Esophagus squamous epithelium (tissue), 5 donors: ENCODE measurements around the gene ADAMTS5. TPM values are rescaled to one million over a fixed set of nuclear protein-coding genes. Genes with fewer than 3 reads are reported as not detected.

Experiments used
- DNase-seq: peaks from one replicate; lab custom pipeline; 2025; lab: John Stamatoyannopoulos, UW
- H3K27ac ChIP-seq, 4 donors: fragments of 200-600 bp; sonication (generic); one replicate each; pipeline ENCODE4 v1.5.1; 2016 to 2019; ENCODE audit warnings: mild to moderate bottlenecking in 1 of 4
- H3K27me3 ChIP-seq, 4 donors: fragments of 200-600 bp; sonication (generic); 1 replicate in 3 of 4; 2 replicates in 1 of 4; pipeline versions ENCODE4 v1.5.1 to v1.6.0; 2017 to 2021; ENCODE audit warnings: antibody characterized with exemption in 1 of 4
- H3K36me3 ChIP-seq, 3 donors: fragments of 200-600 bp; sonication (generic); one replicate each; pipeline ENCODE4 v1.5.1; 2016 to 2019
- H3K4me1 ChIP-seq, 3 donors: fragments of 200-600 bp; sonication (generic); one replicate each; pipeline ENCODE4 v1.5.1; 2017 to 2019
- H3K4me3 ChIP-seq, 4 donors: fragments of 200-600 bp; sonication (generic); 1 replicate in 3 of 4; 2 replicates in 1 of 4; pipeline ENCODE4 v1.5.1; 2016 to 2019; ENCODE audit warnings: mild to moderate bottlenecking in 2 of 4, moderate library complexity in 1 of 4
- H3K9me3 ChIP-seq, 3 donors: fragments of 200-600 bp; sonication (generic); one replicate each; pipeline ENCODE4 v1.5.1; 2016 to 2019
- CTCF ChIP-seq, 6 experiments: fragments of 450-650 bp in 4 of 6; fragments of 200-600 bp in 2 of 6; sonication (generic) in 2 of 6; IDR thresholded peaks; one replicate each; pipeline ENCODE4 v1.5.1; 2016 to 2019; ENCODE audit warnings: antibody characterized with exemption in 6 of 6, mild to moderate bottlenecking in 4 of 6, moderate library complexity in 4 of 6
- POLR2A ChIP-seq, 4 donors: fragments of 450-650 bp; IDR thresholded peaks; one replicate each; pipeline ENCODE4 v1.6.1; 2017; ENCODE audit warnings: antibody characterized with exemption in 4 of 4, mild to moderate bottlenecking in 4 of 4, moderate library complexity in 3 of 4
- WGBS, 2 donors: methylation state at CpG; one replicate each; pipeline ENCODE4 v1.1.5; 2018; 5-methylcytosine and 5-hydroxymethylcytosine counted together
- intact Hi-C: fragments of 100-400 bp; cut with DNase I; formaldehyde crosslinking; loops from one replicate; pipeline ENCODE4 v1.15.0; 2022
- total RNA-seq, 4 donors: library from RNA; depleted of rRNA; stranded (reverse); fragments of >200 nt; gene quantifications; one replicate each; pipeline ENCODE4 v1.1.0, GENCODE V29; 2016
- donor health status: DM: yes; HTN: yes; CAD: no.

The ADAMTS5 gene
- total RNA-seq, 4 donors from 2014 or later: 1.1 to 24.8 (median 9.1) TPM

DNA sequence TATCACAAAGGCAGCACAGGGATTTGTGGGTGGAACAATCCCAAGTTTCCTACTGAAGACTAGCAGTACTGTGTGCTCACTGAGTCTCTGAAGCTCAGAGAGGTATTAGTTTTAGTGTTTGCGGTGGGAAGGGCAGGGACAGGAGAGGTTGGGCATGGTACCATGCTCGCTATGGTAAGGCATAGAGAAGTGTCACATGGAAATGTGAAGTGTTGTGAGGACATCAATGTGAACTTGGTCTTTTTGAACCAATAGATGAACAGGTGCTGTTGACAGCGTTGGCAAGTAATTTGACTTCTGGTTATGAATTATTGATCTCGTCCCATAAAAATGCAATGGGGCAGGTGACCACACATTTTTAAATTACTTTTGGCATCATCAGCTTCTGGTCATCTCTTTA, 65.9 kb downstream of the ADAMTS5 start:
- WGBS, 2 donors: 87 to 91% methylated on average over 4 of the region's 4 CpGs
- intact Hi-C loops: no loop called here

GRCh38 chr21:26892151-26892550, 74.7 kb downstream of the ADAMTS5 start:
- no peaks in the 10 kb centered on the region for H3K36me3 ChIP-seq
- TF ChIP-seq CTCF (IDR thresholded peaks at IDR 0.05) (no peak), POLR2A (IDR thresholded peaks at IDR 0.05) (no peak)
- no peak for DNase-seq
- no peak overlapping the region for H3K4me3 ChIP-seq
- H3K9me3 ChIP-seq: no peaks in the 10 kb centered on the region
- H3K27ac ChIP-seq: no peak overlapping the region
- 55 to 68% methylated on average over 1 of the region's 1 CpG for WGBS, 2 donors
- peaks cover 0 to 4% (median 0%) of the 10 kb centered on the region in 3 donors for H3K4me1 ChIP-seq
- intact Hi-C loops: no loop called here
- H3K27me3 ChIP-seq: no peaks in the 10 kb centered on the region

More for the DNA sequence above, 65.9 kb downstream of the ADAMTS5 start:
- H3K27ac ChIP-seq: no peak overlapping the region
- no peaks in the 10 kb centered on the region for H3K36me3 ChIP-seq
- H3K4me3 ChIP-seq: no peak overlapping the region
- no peak for DNase-seq
- H3K9me3 ChIP-seq: no peaks in the 10 kb centered on the region
- no peak for TF ChIP-seq CTCF (IDR thresholded peaks at IDR 0.05)
- TF ChIP-seq POLR2A (IDR thresholded peaks at IDR 0.05): no peak
- H3K27me3 ChIP-seq: no peaks in the 10 kb centered on the region
- no peaks in the 10 kb centered on the region for H3K4me1 ChIP-seq

GRCh38 chr21:26888931-26889330, 78.0 kb downstream of the ADAMTS5 start:
- no peak for DNase-seq
- 47 to 78% methylated on average over 5 of the region's 5 CpGs for WGBS, 2 donors
- TF ChIP-seq CTCF (IDR thresholded peaks at IDR 0.05) (no peak), POLR2A (IDR thresholded peaks at IDR 0.05) (no peak)
- H3K4me3 ChIP-seq: no peak overlapping the region
- H3K36me3 ChIP-seq: no peaks in the 10 kb centered on the region
- H3K27ac ChIP-seq: no peak overlapping the region
- H3K27me3 ChIP-seq: no peaks in the 10 kb centered on the region
- H3K9me3 ChIP-seq: no peaks in the 10 kb centered on the region
- peaks cover 0 to 4% (median 0%) of the 10 kb centered on the region in 3 donors for H3K4me1 ChIP-seq
- intact Hi-C loops: no loop called here

DNA sequence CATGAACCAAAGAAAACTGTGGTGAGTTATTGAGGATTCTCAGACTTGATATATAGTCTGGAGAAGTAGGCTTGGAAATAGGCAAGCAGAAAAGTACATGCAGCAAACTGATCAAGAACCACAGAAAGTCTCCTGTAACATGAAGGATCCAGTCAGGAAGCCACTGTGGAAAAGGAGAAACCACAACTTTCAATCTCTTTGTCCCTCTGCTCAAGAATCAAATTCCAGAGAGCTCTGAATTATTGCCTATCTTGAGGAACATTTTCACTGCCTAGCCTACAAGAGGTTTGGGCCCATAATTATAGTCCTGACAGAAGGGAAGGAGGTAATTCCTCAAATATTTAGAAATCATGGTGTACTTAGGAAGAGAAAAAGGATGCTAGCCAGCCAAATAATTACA, 78.6 kb downstream of the ADAMTS5 start:
- H3K4me3 ChIP-seq: no peak overlapping the region
- no peak for DNase-seq
- no peaks in the 10 kb centered on the region for H3K36me3 ChIP-seq
- no peaks in the 10 kb centered on the region for H3K27me3 ChIP-seq
- no peak for TF ChIP-seq CTCF (IDR thresholded peaks at IDR 0.05)
- no peak for TF ChIP-seq POLR2A (IDR thresholded peaks at IDR 0.05)
- no peaks in the 10 kb centered on the region for H3K9me3 ChIP-seq
- no peak overlapping the region for H3K27ac ChIP-seq
- intact Hi-C loops: no loop called here
- peaks cover 0 to 4% (median 0%) of the 10 kb centered on the region in 3 donors for H3K4me1 ChIP-seq

DNA sequence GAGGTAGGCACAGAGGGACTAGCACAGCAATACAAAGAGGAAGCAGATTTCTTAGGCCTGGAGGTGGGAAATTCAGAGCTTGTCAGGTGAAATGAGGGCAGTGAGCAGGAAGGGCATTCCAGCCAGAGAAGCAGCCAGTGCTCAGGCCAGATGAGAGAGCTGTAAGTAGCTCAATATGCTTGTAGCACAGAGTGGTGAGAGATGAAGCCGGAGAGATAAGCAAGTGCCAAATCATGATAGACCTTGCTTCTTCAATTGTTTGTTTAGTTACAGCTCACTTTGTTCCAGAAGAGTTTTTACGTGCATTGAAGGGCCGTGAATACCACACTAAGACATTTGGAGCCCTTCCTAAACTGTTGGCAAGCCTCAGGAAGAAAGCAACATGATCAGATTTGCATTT, 79.6 kb downstream of the ADAMTS5 start:
- 30 to 32% methylated on average over 3 of the region's 3 CpGs for WGBS, 2 donors

More for the DNA sequence above, 79.6 kb downstream of the ADAMTS5 start:
- intact Hi-C loops: no loop called here
- no peak for TF ChIP-seq CTCF (IDR thresholded peaks at IDR 0.05)
- TF ChIP-seq POLR2A (IDR thresholded peaks at IDR 0.05): no peak
- Histone ChIP-seq H3K27ac (no peak overlapping the region), H3K36me3 (no peaks in the 10 kb centered on the region), H3K9me3 (no peaks in the 10 kb centered on the region), H3K27me3 (no peaks in the 10 kb centered on the region), H3K4me3 (no peak overlapping the region), H3K4me1 (peaks cover 0 to 4% (median 0%) of the 10 kb centered on the region in 3 donors)
- DNase-seq: no peak
